ENCODE results near the gene PRPS2. TPM values are rescaled to one million over a fixed set of nuclear protein-coding genes. Genes with fewer than 3 reads are reported as not detected.

Gene PRPS2
- total RNA-seq, 2 donors from 2014 or later: 43.0 to 567 TPM

DNA sequence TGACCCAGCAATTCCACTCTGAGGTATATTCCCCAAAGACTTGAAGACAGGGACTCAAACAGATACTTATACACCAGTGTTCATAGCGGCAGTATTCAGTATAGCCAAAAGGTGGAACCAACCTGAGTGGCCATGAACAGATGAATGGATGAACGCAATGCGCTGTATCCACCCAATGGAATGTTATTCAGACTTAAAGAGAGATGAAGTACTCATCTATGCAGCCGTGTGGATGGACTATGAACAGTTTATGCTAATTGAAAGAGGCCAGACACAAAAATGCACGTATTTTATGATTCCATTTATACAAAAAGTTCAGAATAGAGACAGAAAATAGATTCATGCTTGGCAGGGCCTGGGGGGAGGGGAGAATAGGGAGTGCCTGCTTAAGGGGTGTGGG, 26.3 kb downstream of the PRPS2 start:
- H3K9me3 ChIP-seq: no peaks in the 10 kb centered on the region
- no peak overlapping the region for H3K27ac ChIP-seq
- no peaks in the 10 kb centered on the region for H3K36me3 ChIP-seq
- TF ChIP-seq POLR2A (IDR thresholded peaks at IDR 0.05): no peak
- TF ChIP-seq POLR2AphosphoS5 (IDR thresholded peaks at IDR 0.05): no peak
- TF ChIP-seq, protein P1, sequence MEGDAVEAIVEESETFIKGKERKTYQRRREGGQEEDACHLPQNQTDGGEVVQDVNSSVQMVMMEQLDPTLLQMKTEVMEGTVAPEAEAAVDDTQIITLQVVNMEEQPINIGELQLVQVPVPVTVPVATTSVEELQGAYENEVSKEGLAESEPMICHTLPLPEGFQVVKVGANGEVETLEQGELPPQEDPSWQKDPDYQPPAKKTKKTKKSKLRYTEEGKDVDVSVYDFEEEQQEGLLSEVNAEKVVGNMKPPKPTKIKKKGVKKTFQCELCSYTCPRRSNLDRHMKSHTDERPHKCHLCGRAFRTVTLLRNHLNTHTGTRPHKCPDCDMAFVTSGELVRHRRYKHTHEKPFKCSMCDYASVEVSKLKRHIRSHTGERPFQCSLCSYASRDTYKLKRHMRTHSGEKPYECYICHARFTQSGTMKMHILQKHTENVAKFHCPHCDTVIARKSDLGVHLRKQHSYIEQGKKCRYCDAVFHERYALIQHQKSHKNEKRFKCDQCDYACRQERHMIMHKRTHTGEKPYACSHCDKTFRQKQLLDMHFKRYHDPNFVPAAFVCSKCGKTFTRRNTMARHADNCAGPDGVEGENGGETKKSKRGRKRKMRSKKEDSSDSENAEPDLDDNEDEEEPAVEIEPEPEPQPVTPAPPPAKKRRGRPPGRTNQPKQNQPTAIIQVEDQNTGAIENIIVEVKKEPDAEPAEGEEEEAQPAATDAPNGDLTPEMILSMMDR (IDR thresholded peaks at IDR 0.05): no peak
- H3K27me3 ChIP-seq (replicated peaks; ENCODE audit: insufficient read depth): no peaks in the 10 kb centered on the region
- no peak overlapping the region for H3K4me3 ChIP-seq
- intact Hi-C loops (cut with DNase I): loop anchor here (5.0 kb wide), 1 partner anchor 75 kb away; no protein-coding TSS in a partner anchor
- no peak for DNase-seq (ENCODE audit: low spot score)
- WGBS: 74% methylated on average over 5 of the region's 5 CpGs
- no peaks in the 10 kb centered on the region for H3K4me1 ChIP-seq (replicated peaks)

DNA sequence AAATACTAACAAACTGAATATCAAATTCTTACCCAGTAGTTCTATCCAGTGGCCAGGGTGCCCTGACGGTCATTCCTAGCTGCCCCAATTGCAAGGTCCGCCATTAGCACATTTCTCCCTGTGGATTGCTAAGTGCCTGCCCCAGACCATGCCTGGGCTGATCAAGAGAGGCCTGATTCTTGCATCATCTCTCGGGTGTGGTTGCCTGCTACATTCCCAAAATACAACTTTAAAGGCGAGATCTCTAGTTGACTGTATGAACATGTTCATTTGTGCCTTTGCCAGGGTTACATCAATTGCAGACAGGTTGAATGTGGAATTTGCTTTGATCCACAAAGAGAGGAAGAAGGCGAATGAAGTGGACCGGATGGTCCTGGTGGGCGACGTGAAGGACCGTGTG, 28.0 kb downstream of the PRPS2 start:
- DNase-seq (ENCODE audit: low spot score): no peak
- Histone ChIP-seq H3K27ac (no peak overlapping the region), H3K4me3 (no peak overlapping the region), H3K4me1 (replicated peaks) (no peaks in the 10 kb centered on the region), H3K36me3 (no peaks in the 10 kb centered on the region), H3K9me3 (no peaks in the 10 kb centered on the region), H3K27me3 (replicated peaks; ENCODE audit: insufficient read depth) (no peaks in the 10 kb centered on the region)
- no peak for TF ChIP-seq POLR2A (IDR thresholded peaks at IDR 0.05)
- TF ChIP-seq, protein P1 (IDR thresholded peaks at IDR 0.05): no peak
- no peak for TF ChIP-seq POLR2AphosphoS5 (IDR thresholded peaks at IDR 0.05)
- WGBS: 79% methylated on average over 9 of the region's 9 CpGs
- intact Hi-C loops (cut with DNase I): loop anchor here (5.0 kb wide), 1 partner anchor 73 kb away; no protein-coding TSS in a partner anchor

DNA sequence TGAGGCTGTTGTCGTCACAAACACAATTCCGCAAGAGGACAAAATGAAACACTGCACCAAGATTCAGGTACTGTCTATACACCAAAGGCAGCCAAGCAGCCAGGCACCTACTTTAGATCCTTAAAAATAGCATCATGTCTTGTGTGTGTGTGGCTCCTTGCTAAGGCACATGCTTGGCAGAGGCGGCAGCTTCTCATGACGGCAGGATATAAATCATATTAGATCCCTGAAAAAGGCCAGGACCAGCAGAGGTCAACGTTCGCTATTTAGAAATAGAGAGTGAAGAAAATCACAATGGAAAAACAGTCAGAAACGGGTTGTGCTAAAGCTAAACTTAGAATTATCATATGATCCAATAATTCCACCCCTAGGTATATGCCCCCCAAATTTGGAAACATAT, 29.5 kb downstream of the PRPS2 start:
- no peak for DNase-seq (ENCODE audit: low spot score)
- H3K4me3 ChIP-seq: no peak overlapping the region
- H3K36me3 ChIP-seq: no peaks in the 10 kb centered on the region
- H3K27ac ChIP-seq: no peak overlapping the region
- no peaks in the 10 kb centered on the region for H3K4me1 ChIP-seq (replicated peaks)
- 85% methylated on average over 7 of the region's 7 CpGs for WGBS
- TF ChIP-seq, protein P1 (IDR thresholded peaks at IDR 0.05): no peak
- no peak for TF ChIP-seq POLR2A (IDR thresholded peaks at IDR 0.05)
- TF ChIP-seq POLR2AphosphoS5 (IDR thresholded peaks at IDR 0.05): no peak
- no peaks in the 10 kb centered on the region for H3K27me3 ChIP-seq (replicated peaks; ENCODE audit: insufficient read depth)
- no peaks in the 10 kb centered on the region for H3K9me3 ChIP-seq
- intact Hi-C loops (cut with DNase I): no loop called here

DNA sequence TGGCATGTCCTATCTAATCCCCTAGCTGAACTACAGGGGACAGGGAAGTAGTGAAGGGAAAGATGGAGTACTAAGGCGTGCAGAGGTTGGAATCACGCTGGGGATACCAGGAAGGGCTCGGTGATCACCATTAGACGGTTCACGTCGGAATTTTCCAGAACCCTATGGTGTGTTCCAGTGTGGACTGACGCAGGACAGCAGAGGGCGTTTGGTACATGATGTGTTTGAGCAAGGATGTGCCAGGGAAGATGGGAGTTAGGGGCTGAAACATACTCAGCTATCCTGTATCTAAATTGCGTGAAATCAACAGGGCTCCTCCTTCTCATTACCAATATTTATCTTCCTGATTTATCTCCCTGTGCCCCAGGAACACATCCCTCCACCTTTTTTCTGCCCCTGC, 33.7 kb downstream of the PRPS2 start:
- no peak overlapping the region for H3K4me3 ChIP-seq
- H3K27me3 ChIP-seq (replicated peaks; ENCODE audit: insufficient read depth): no peaks in the 10 kb centered on the region
- TF ChIP-seq, protein P1 (IDR thresholded peaks at IDR 0.05): no peak
- TF ChIP-seq POLR2A (IDR thresholded peaks at IDR 0.05) (no peak), POLR2AphosphoS5 (IDR thresholded peaks at IDR 0.05) (no peak)
- 84% methylated on average over 3 of the region's 9 CpGs for WGBS
- H3K9me3 ChIP-seq: no peaks in the 10 kb centered on the region
- intact Hi-C loops (cut with DNase I): no loop called here
- no peaks in the 10 kb centered on the region for H3K36me3 ChIP-seq
- H3K4me1 ChIP-seq (replicated peaks): no peaks in the 10 kb centered on the region
- DNase-seq (ENCODE audit: low spot score): no peak
- H3K27ac ChIP-seq: no peak overlapping the region

DNA sequence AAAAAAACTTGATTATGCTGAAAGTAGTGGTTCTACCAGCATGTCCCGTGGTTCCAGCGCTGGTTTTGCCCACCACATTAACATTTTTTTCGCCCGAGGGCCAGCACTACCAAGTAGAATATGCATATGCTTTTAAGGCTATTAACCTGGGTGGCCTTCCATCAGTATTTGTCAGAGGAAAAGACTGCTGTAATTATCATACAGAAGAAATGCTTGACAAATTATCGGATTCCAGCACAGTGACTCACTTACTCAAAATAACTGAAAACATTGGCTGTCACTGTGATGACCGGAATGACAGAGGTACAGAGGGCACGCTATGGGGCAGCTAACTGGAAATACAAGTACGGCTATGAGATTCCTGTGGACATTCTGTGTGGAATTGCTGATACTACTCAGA, 34.6 kb downstream of the PRPS2 start:
- H3K27me3 ChIP-seq (replicated peaks; ENCODE audit: insufficient read depth): no peaks in the 10 kb centered on the region
- 94% methylated on average over 8 of the region's 8 CpGs for WGBS
- intact Hi-C loops (cut with DNase I): no loop called here
- H3K4me1 ChIP-seq (replicated peaks): no peaks in the 10 kb centered on the region
- H3K9me3 ChIP-seq: no peaks in the 10 kb centered on the region
- H3K36me3 ChIP-seq: no peaks in the 10 kb centered on the region
- no peak for DNase-seq (ENCODE audit: low spot score)
- TF ChIP-seq POLR2AphosphoS5 (IDR thresholded peaks at IDR 0.05): no peak
- H3K4me3 ChIP-seq: no peak overlapping the region
- H3K27ac ChIP-seq: no peak overlapping the region

All from prostate gland (tissue), 2 donors.